T-helper 17 cell (primary cell): ENCODE results near the gene EPG5. TPM values are rescaled to one million over a fixed set of nuclear protein-coding genes. Genes with fewer than 3 reads are reported as not detected.

Experiments used
- ATAC-seq: fragments of 150-1000 bp; cut with Tn5 transposase; 2 replicates; pipeline ENCODE4 v1.10.0; 2021; ENCODE audit warnings: mild to moderate bottlenecking, moderate library complexity
- DNase-seq, 3 donors: peaks; one replicate each; pipeline versions ENCODE4 v3.0.0 to v3.0.0-alpha.2; 2020 to 2021
- H3K9me3 ChIP-seq: one replicate; pipeline ENCODE4 v1.7.0; 2013; ENCODE audit warnings: low read length, mild to moderate bottlenecking; ENCODE audit not compliant: control insufficient read depth, poor library complexity, severe bottlenecking
- H3K27ac Mint-ChIP-seq: one replicate; pipeline ENCODE4 v1.8.0; 2022; ENCODE audit warnings: mild to moderate bottlenecking, moderate library complexity, mixed read lengths
- H3K27me3 Mint-ChIP-seq: one replicate; pipeline ENCODE4 v1.8.0; 2022; ENCODE audit warnings: mixed read lengths
- H3K36me3 Mint-ChIP-seq: one replicate; pipeline ENCODE4 v1.8.0; 2022; ENCODE audit warnings: low read depth, mixed read lengths
- H3K4me1 Mint-ChIP-seq: one replicate; pipeline ENCODE4 v1.8.0; 2022; ENCODE audit warnings: mild to moderate bottlenecking, mixed read lengths
- H3K4me3 Mint-ChIP-seq: one replicate; pipeline ENCODE4 v1.8.0; 2022; ENCODE audit warnings: mild to moderate bottlenecking, moderate library complexity, mixed read lengths
- total RNA-seq, 4 donors: library from RNA in 2 of 4; stranded (reverse) in 2 of 4; gene quantifications; one replicate each; pipeline ENCODE4 v1.2.3 and lab custom pipeline; 2022 to 2026

Gene EPG5
- total RNA-seq, 2 donors from 2014 or later, result 46.6 to 76.5 TPM

- Mint-ChIP-seq H3K27me3 (no peaks in the 10 kb centered on the region), H3K27ac (peak overlapping the region; percentile 81), H3K4me3 (peak overlapping the region; percentile 19), H3K4me1 (peaks cover 16% of the 10 kb centered on the region), H3K36me3 (peaks cover 23% of the 10 kb centered on the region)
- no peaks in the 10 kb centered on the region for H3K9me3 ChIP-seq
- ATAC-seq (no peak), DNase-seq (no peak)
Measured at GRCh38 chr18:45894818-45895217, 72.3 kb downstream of the EPG5 start.

GRCh38 chr18:45891806-45892205 is 75.3 kb downstream of the EPG5 start:
- DNase-seq (no peak), ATAC-seq (no peak)
- Mint-ChIP-seq H3K36me3 (peaks cover 13% of the 10 kb centered on the region), H3K27me3 (no peaks in the 10 kb centered on the region), H3K4me1 (peaks cover 16% of the 10 kb centered on the region), H3K27ac (no peak overlapping the region), H3K4me3 (no peak overlapping the region)
- H3K9me3 ChIP-seq, result no peaks in the 10 kb centered on the region

DNA sequence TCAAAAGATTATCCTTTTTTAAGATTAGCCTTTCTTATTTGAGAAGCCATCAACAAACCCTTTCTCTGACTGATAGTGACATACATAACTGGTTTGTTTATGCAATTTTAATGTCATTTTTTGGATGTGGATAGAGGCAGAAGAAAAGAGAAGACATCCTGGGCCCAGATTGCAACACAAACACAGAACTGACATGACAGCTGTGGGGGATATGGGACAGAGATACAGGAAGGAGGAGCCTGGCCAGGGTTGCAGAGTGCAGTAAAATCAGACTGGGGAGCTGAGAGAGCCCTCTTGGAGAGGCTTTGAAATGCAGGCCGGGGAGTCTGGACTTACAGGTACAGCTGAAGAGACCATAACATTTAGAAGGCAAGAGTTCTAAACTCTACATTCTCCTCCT is 76.5 kb downstream of the EPG5 start:
- H3K9me3 ChIP-seq, result no peaks in the 10 kb centered on the region
- no peak for ATAC-seq
- no peak overlapping the region for H3K4me3 Mint-ChIP-seq
- no peak for DNase-seq
- H3K36me3 Mint-ChIP-seq, result peaks cover 13% of the 10 kb centered on the region
- H3K27me3 Mint-ChIP-seq, result no peaks in the 10 kb centered on the region
- H3K27ac Mint-ChIP-seq, result peak overlapping the region; percentile 59
- H3K4me1 Mint-ChIP-seq, result peaks cover 15% of the 10 kb centered on the region

DNA sequence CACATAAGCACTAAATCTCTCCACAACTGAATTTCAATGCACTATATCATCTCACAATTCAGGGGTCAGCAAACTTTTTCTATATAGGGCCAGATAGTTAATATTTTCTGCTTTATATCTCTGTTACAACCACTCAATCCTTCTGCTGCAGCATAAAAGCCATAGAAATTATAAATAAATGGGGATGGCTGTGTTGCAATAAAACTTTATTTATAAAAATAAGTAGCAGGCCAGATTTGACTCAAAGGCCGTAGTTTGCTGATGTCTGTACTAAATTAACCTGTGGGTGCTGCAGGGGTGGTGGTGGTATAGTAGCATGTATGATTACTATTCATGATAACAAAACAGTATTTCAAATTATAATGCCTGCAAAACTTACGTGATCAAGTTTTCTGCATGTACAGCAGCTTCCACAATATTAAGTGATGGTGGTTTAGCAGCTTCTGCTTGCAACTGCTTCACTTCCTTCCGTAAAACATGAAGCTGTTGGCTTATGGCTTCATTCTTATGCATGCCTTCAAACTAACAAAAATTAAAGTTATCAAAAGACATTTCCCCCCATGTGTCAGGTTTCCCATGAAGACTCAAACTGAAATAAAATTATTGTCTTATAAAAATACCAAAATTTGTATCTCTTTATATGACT is 77.6 kb downstream of the EPG5 start:
- H3K36me3 Mint-ChIP-seq, result peaks cover 5% of the 10 kb centered on the region
- H3K27ac Mint-ChIP-seq, result peak overlapping the region; percentile 59
- no peak for ATAC-seq
- DNase-seq, result no peak
- H3K4me1 Mint-ChIP-seq, result peaks cover 7% of the 10 kb centered on the region
- no peak overlapping the region for H3K4me3 Mint-ChIP-seq
- H3K9me3 ChIP-seq, result no peaks in the 10 kb centered on the region
- no peaks in the 10 kb centered on the region for H3K27me3 Mint-ChIP-seq

- no peak for ATAC-seq
- Mint-ChIP-seq H3K27me3 (no peaks in the 10 kb centered on the region), H3K4me1 (peaks cover 4% of the 10 kb centered on the region), H3K36me3 (peaks cover 3% of the 10 kb centered on the region), H3K4me3 (no peak overlapping the region), H3K27ac (no peak overlapping the region)
- DNase-seq, result no peak
- no peaks in the 10 kb centered on the region for H3K9me3 ChIP-seq
Measured at GRCh38 chr18:45887585-45887984, 79.5 kb downstream of the EPG5 start.

DNA sequence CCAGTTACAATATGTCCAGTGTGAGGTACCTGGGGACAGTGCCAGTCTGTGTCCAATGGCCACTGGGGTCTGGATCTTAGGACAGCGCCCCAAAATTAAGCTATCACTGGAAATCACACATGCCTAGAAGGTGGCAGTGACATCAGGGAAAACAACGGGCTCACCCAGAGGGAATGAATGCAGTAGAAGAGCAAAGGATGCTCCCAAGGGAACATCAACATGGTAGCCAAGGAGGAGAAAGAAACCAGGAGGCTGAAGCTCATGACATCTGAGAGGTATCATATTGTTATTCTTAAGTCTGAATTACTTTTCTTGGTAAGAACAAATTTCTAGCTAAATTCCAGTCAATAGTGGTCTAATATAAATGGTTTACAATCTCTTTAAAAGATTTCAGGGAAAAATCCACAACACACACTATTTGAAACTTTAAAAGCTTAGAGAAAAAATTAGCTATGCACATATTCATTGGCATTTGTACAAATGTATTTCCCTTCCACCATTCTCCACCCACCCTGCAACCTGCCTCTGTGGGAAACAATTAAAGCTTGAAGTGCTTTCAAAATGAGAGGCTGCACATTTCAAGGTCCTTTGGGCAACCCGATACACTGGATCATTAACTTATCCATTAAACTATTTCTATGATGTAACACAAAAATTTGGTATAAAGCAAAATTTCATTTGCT is 86.1 kb downstream of the EPG5 start:
- no peaks in the 10 kb centered on the region for H3K9me3 ChIP-seq
- no peak for DNase-seq
- Mint-ChIP-seq H3K27me3 (no peaks in the 10 kb centered on the region), H3K4me1 (peaks cover 10% of the 10 kb centered on the region), H3K27ac (peak overlapping the region; percentile 83), H3K36me3 (peaks cover 4% of the 10 kb centered on the region), H3K4me3 (no peak overlapping the region)
- ATAC-seq, result no peak

GRCh38 chr18:45879681-45880655 is 87.2 kb downstream of the EPG5 start:
- no peaks in the 10 kb centered on the region for H3K9me3 ChIP-seq
- Mint-ChIP-seq H3K27me3 (no peaks in the 10 kb centered on the region), H3K4me3 (peak overlapping the region; percentile 43), H3K36me3 (peaks cover 6% of the 10 kb centered on the region), H3K4me1 (peaks cover 15% of the 10 kb centered on the region), H3K27ac (peak overlapping the region; percentile 83)
- peak; percentile 56 to 69 (median 61) for DNase-seq
- ATAC-seq, result peak; percentile 91

- no peak for DNase-seq
- no peak overlapping the region for H3K27ac Mint-ChIP-seq
- H3K27me3 Mint-ChIP-seq, result no peaks in the 10 kb centered on the region
- no peak overlapping the region for H3K4me3 Mint-ChIP-seq
- peaks cover 28% of the 10 kb centered on the region for H3K4me1 Mint-ChIP-seq
- H3K36me3 Mint-ChIP-seq, result peaks cover 6% of the 10 kb centered on the region
- H3K9me3 ChIP-seq, result peaks cover 2% of the 10 kb centered on the region
- no peak for ATAC-seq
Measured at GRCh38 chr18:45877403-45877802, 89.7 kb downstream of the EPG5 start.

DNA sequence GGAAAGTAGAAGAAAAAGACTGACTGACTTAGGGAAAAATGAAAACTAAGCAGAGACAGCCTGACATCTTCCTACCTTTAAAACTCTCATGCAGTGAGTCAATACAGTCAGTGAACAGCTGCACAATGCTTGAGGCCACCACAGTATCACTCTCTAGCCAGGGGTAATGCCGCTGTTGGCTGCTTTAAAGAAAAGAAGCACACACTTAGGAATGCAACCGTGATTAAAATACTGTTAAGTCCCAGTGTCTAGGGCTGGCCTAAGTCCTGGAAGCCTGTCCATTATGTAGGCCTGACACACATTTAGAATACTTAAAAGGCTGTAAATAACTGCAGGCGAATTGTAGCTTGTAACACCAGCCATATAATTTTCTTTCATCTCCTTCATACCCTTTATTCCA is 91.0 kb downstream of the EPG5 start:
- Mint-ChIP-seq H3K36me3 (peaks cover 10% of the 10 kb centered on the region), H3K4me1 (peaks cover 31% of the 10 kb centered on the region), H3K27me3 (no peaks in the 10 kb centered on the region), H3K4me3 (no peak overlapping the region), H3K27ac (peak overlapping the region; percentile 24)
- ATAC-seq (no peak), DNase-seq (no peak)
- H3K9me3 ChIP-seq, result peaks cover 2% of the 10 kb centered on the region

DNA sequence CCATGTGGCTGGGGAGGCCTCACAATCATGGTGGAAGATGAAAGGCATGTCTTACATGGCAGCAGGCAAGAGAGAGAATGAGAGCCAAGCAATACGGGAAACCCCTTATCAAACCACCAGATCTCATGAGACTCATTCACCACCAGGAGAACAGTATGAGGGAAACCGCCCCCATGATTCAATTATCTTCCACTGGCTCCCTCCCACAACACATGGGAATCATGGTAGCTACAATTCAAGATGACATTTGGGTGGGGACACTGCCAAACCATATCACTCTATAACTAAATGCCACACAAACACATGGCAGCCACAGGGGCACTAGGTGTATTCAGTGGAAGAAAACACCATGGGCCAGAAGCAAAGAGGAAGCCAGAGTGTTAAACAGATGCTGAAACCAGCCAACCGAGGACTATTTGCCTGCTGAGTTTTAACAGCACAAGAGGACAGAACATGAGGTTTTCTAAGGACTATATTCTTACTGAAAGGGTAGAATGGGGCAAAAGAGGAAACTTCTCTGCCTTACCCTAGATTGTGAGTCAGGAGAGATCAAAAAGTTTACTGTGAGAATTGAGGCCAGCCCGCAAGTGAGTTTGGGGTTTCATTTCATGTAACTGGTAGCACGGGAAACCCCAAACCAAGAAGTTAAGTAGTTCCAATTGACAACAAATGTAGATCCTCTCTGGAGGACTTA is 92.5 kb downstream of the EPG5 start:
- peak in 2 of 3 donors; percentile 20 to 29 for DNase-seq
- H3K27me3 Mint-ChIP-seq, result no peaks in the 10 kb centered on the region
- H3K4me3 Mint-ChIP-seq, result peak overlapping the region; percentile 22
- peaks cover 9% of the 10 kb centered on the region for H3K36me3 Mint-ChIP-seq
- H3K27ac Mint-ChIP-seq, result peak overlapping the region; percentile 78
- peaks cover 26% of the 10 kb centered on the region for H3K4me1 Mint-ChIP-seq
- peak; percentile 93 for ATAC-seq
- peaks cover 2% of the 10 kb centered on the region for H3K9me3 ChIP-seq

DNA sequence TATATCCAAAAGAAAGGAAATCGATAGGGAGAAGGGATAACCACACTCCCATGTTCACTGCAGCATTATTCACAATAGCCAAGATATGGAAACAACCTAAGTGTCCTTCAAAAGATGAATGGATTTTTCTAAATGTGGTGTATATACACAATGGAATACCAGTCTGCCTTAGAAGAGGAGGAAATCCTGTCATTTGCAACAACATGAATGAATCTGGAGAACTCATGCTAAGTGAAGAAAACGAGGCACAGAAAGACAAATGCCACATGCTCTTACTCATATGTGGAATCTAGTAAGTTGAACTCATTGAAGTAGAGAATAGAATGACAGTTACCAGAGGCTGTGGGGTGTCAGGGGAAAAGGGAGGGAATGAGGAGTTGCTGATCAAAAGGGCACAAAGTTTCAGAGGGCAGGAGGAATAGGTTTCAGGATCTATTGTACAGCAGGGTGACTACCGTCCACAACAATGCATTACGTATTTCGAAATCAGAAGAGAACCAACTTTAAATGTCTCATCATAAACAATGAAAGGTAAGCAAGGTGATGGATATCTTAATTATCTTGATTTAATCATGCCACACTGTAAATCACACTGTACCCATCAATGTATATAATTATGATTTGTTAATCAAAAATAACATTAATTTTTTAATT is 95.6 kb downstream of the EPG5 start:
- no peaks in the 10 kb centered on the region for H3K27me3 Mint-ChIP-seq
- no peak overlapping the region for H3K4me3 Mint-ChIP-seq
- peaks cover 25% of the 10 kb centered on the region for H3K4me1 Mint-ChIP-seq
- ATAC-seq, result no peak
- peaks cover 12% of the 10 kb centered on the region for H3K36me3 Mint-ChIP-seq
- H3K27ac Mint-ChIP-seq, result peak overlapping the region; percentile 61
- H3K9me3 ChIP-seq, result peaks cover 2% of the 10 kb centered on the region
- no peak for DNase-seq

GRCh38 chr18:45870419-45870818 is 96.7 kb downstream of the EPG5 start:
- H3K27ac Mint-ChIP-seq, result no peak overlapping the region
- peaks cover 2% of the 10 kb centered on the region for H3K9me3 ChIP-seq

More at GRCh38 chr18:45870419-45870818, 96.7 kb downstream of the EPG5 start:
- ATAC-seq (no peak), DNase-seq (no peak)
- Mint-ChIP-seq H3K4me1 (peaks cover 24% of the 10 kb centered on the region), H3K36me3 (peaks cover 13% of the 10 kb centered on the region), H3K4me3 (no peak overlapping the region), H3K27me3 (no peaks in the 10 kb centered on the region)
